ENCODE data around the gene NFU1. TPM values are rescaled to one million over a fixed set of nuclear protein-coding genes. Genes with fewer than 3 reads are reported as not detected.

The NFU1 gene
- total RNA-seq, 4 donors from 2014 or later, result 32.0 to 48.1 (median 40.9) TPM

- Histone ChIP-seq H3K27ac (no peak overlapping the region), H3K27me3 (no peaks in the 10 kb centered on the region), H3K9me3 (peaks cover 0 to 11% (median 0%) of the 10 kb centered on the region in 4 donors), H3K36me3 (peaks cover 4 to 84% (median 25%) of the 10 kb centered on the region in 3 donors), H3K4me3 (no peak overlapping the region), H3K4me1 (no peaks in the 10 kb centered on the region)
- TF ChIP-seq EP300 (IDR thresholded peaks at IDR 0.05), result no peak
- TF ChIP-seq POLR2A (IDR thresholded peaks at IDR 0.05), result no peak
- TF ChIP-seq, protein P1, sequence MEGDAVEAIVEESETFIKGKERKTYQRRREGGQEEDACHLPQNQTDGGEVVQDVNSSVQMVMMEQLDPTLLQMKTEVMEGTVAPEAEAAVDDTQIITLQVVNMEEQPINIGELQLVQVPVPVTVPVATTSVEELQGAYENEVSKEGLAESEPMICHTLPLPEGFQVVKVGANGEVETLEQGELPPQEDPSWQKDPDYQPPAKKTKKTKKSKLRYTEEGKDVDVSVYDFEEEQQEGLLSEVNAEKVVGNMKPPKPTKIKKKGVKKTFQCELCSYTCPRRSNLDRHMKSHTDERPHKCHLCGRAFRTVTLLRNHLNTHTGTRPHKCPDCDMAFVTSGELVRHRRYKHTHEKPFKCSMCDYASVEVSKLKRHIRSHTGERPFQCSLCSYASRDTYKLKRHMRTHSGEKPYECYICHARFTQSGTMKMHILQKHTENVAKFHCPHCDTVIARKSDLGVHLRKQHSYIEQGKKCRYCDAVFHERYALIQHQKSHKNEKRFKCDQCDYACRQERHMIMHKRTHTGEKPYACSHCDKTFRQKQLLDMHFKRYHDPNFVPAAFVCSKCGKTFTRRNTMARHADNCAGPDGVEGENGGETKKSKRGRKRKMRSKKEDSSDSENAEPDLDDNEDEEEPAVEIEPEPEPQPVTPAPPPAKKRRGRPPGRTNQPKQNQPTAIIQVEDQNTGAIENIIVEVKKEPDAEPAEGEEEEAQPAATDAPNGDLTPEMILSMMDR (IDR thresholded peaks at IDR 0.05), result no peak
- DNase-seq (ENCODE audit: low spot score in 2 of 2), result no peak
- WGBS, 2 donors, result 98 to 99% methylated on average over 3 of the region's 3 CpGs
Observed at GRCh38 chr2:69400121-69400520, 37.1 kb downstream of the NFU1 start.

DNA sequence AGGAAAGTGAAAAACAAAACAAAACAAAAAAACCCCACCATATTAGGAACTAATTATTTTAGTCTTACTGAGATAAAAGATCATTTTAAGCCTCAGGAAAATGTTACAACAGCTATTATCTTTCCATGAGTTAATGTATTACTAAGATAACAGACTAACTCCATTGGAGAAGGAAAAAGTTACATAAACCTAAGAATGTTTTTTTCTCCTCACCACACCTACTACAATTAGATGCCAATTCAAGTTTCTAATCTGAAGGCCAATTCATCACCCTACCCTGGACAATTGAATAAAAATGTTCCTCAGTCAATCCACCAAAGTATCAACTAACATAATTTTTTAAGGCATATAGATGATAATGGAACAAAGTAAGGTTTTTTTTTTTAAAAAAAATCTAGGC, 40.0 kb downstream of the NFU1 start:
- no peaks in the 10 kb centered on the region for H3K4me1 ChIP-seq
- peaks cover 0 to 79% (median 15%) of the 10 kb centered on the region in 3 donors for H3K36me3 ChIP-seq
- no peak for DNase-seq (ENCODE audit: low spot score in 2 of 2)
- H3K27me3 ChIP-seq, result no peaks in the 10 kb centered on the region
- no peak overlapping the region for H3K4me3 ChIP-seq
- TF ChIP-seq POLR2A (IDR thresholded peaks at IDR 0.05) (no peak), EP300 (IDR thresholded peaks at IDR 0.05) (no peak)
- TF ChIP-seq, protein P1 (IDR thresholded peaks at IDR 0.05), result no peak
- no peak overlapping the region for H3K27ac ChIP-seq
- H3K9me3 ChIP-seq, result no peaks in the 10 kb centered on the region

GRCh38 chr2:69395866-69396265, 41.4 kb downstream of the NFU1 start:
- H3K27me3 ChIP-seq, result no peaks in the 10 kb centered on the region
- TF ChIP-seq EP300 (IDR thresholded peaks at IDR 0.05) (no peak), POLR2A (IDR thresholded peaks at IDR 0.05) (no peak)
- TF ChIP-seq, protein P1 (IDR thresholded peaks at IDR 0.05), result no peak
- no peaks in the 10 kb centered on the region for H3K9me3 ChIP-seq
- H3K36me3 ChIP-seq, result peaks cover 0 to 73% (median 15%) of the 10 kb centered on the region in 3 donors
- no peak overlapping the region for H3K27ac ChIP-seq
- DNase-seq (ENCODE audit: low spot score in 2 of 2), result no peak
- no peak overlapping the region for H3K4me3 ChIP-seq
- no peaks in the 10 kb centered on the region for H3K4me1 ChIP-seq
- WGBS, 2 donors, result 38 to 43% methylated on average over 1 of the region's 1 CpG

DNA sequence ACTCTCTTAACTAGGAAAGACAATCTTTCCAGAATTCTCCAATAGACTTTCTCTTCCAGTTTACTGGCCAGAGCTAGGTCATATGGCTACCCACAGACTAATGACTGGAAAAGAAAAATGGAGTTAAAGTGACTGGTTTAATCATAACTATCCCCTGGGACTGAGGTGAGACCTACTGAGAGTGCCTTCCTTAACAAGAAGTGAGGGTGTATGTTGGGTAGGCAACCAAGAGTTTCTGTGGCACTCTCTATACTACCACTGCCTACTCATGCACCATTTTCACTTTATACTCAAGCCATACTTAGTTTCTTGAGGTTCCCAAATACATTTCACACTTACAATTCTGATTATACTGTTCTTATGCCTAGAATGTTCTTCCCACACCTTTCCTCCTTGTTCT, 43.3 kb downstream of the NFU1 start:
- Histone ChIP-seq H3K4me3 (no peak overlapping the region), H3K9me3 (no peaks in the 10 kb centered on the region), H3K36me3 (peaks cover 0 to 54% (median 10%) of the 10 kb centered on the region in 3 donors), H3K27me3 (no peaks in the 10 kb centered on the region), H3K4me1 (peaks cover 0 to 8% (median 0%) of the 10 kb centered on the region in 4 donors), H3K27ac (no peak overlapping the region)
- DNase-seq (ENCODE audit: low spot score in 2 of 2), result no peak
- no peak for TF ChIP-seq EP300 (IDR thresholded peaks at IDR 0.05)
- no peak for TF ChIP-seq POLR2A (IDR thresholded peaks at IDR 0.05)
- TF ChIP-seq, protein P1 (IDR thresholded peaks at IDR 0.05), result no peak

DNA sequence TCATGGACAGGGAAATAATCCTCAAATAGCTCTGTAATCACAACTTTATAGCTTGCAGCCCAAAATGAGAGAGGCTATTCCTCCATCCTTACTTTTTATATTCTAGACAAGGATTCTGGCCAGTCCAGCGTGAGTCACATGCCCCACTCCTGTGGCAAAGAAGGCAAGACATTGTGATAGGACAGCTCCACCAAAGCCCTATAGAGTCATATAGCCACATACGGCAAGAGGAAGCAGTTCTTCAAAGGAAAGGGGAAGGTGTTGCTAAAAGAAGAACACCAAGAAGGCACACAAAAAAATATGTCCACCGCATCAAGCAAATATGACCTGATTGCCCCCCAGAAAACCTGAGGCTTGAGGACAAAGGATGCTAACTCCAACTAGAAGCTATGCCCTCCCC, 46.8 kb downstream of the NFU1 start:
- DNase-seq (ENCODE audit: low spot score in 2 of 2), result no peak
- TF ChIP-seq EP300 (IDR thresholded peaks at IDR 0.05) (no peak), POLR2A (IDR thresholded peaks at IDR 0.05) (no peak)
- TF ChIP-seq, protein P1 (IDR thresholded peaks at IDR 0.05), result no peak
- WGBS, 2 donors, result 81 to 85% methylated on average over 3 of the region's 3 CpGs
- Histone ChIP-seq H3K4me3 (no peak overlapping the region), H3K4me1 (peaks cover 0 to 27% (median 4%) of the 10 kb centered on the region in 4 donors), H3K27ac (no peak overlapping the region), H3K36me3 (peaks cover 0 to 25% (median 0%) of the 10 kb centered on the region in 3 donors), H3K27me3 (no peaks in the 10 kb centered on the region), H3K9me3 (no peaks in the 10 kb centered on the region)
